H9 (cell line): ENCODE results near the gene PLK3. TPM values are rescaled to one million over a fixed set of nuclear protein-coding genes. Genes with fewer than 3 reads are reported as not detected.
"Not testable (repeated sequence)": the region's sequence is repeated elsewhere in the genome, so short reads cannot be mapped to it uniquely, and the experiment has no call there.

Experiments used
- DNase-seq: peaks from one replicate; pipeline ENCODE4 v3.0.0-alpha.2; 2017
- H2AFZ ChIP-seq: one replicate; pipeline ENCODE4 v1.6.1; 2013; ENCODE audit warnings: mild to moderate bottlenecking, low read length, control low read depth, moderate library complexity
- H2AK5ac ChIP-seq: 2 replicates; pipeline ENCODE4 v1.6.1; 2013; ENCODE audit warnings: low read length, control low read depth, mixed read lengths; ENCODE audit not compliant: insufficient read length
- H2BK120ac ChIP-seq: one replicate; pipeline ENCODE4 v1.6.1; 2013; ENCODE audit warnings: low read depth, mild to moderate bottlenecking, low read length, control low read depth, inconsistent platforms; ENCODE audit not compliant: poor library complexity, severe bottlenecking
- H2BK12ac ChIP-seq: 2 replicates; pipeline ENCODE4 v1.6.1; 2013; ENCODE audit warnings: low read length, control low read depth, mixed read lengths, low read depth; ENCODE audit not compliant: insufficient read length
- H2BK15ac ChIP-seq: 2 replicates; pipeline ENCODE4 v1.6.1; 2013; ENCODE audit warnings: low read depth, low read length, control low read depth
- H2BK20ac ChIP-seq: one replicate; pipeline ENCODE4 v1.6.1; 2013; ENCODE audit warnings: low read depth, mild to moderate bottlenecking, low read length, control low read depth, inconsistent platforms; ENCODE audit not compliant: poor library complexity, severe bottlenecking
- H2BK5ac ChIP-seq: 2 replicates; pipeline ENCODE4 v1.6.1; 2013; ENCODE audit warnings: low read length, control low read depth, mixed read lengths; ENCODE audit not compliant: insufficient read length
- H3K14ac ChIP-seq: 2 replicates; pipeline ENCODE4 v1.6.1; 2013; ENCODE audit warnings: low read length, control low read depth; ENCODE audit not compliant: insufficient read depth
- H3K18ac ChIP-seq: 2 replicates; pipeline ENCODE4 v1.6.1; 2013; ENCODE audit warnings: low read depth, mild to moderate bottlenecking, mixed read lengths, low read length, control low read depth; ENCODE audit not compliant: insufficient read length
- H3K23ac ChIP-seq: 2 replicates; pipeline ENCODE4 v1.6.1; 2013; ENCODE audit warnings: low read length, control low read depth, mixed read lengths, low read depth; ENCODE audit not compliant: insufficient read length
- H3K23me2 ChIP-seq: 2 replicates; pipeline ENCODE4 v1.6.1; 2013; ENCODE audit warnings: low read depth, mild to moderate bottlenecking, mixed read lengths, low read length, control low read depth; ENCODE audit not compliant: insufficient read length, poor library complexity, severe bottlenecking
- H3K27ac ChIP-seq: 2 replicates; pipeline ENCODE4 v1.5.1; 2013; ENCODE audit warnings: low read length, control low read depth, mixed read lengths, low read depth; ENCODE audit not compliant: insufficient read length
- H3K27me3 ChIP-seq: 2 replicates; pipeline ENCODE4 v1.6.1; 2013; ENCODE audit warnings: low read length, control low read depth, inconsistent platforms; ENCODE audit not compliant: insufficient read depth
- H3K4ac ChIP-seq: 2 replicates; pipeline ENCODE4 v1.6.1; 2013; ENCODE audit warnings: low read depth, mild to moderate bottlenecking, control low read depth, inconsistent platforms, low read length, moderate library complexity
- H3K4me1 ChIP-seq: 2 replicates; pipeline ENCODE4 v1.6.1; 2013; ENCODE audit warnings: low read length, control low read depth, inconsistent platforms; ENCODE audit not compliant: insufficient read depth
- H3K4me2 ChIP-seq: 2 replicates; pipeline ENCODE4 v1.6.1; 2013; ENCODE audit warnings: low read length, control low read depth, mixed read lengths; ENCODE audit not compliant: insufficient read length, insufficient read depth
- H3K56ac ChIP-seq: 2 replicates; pipeline ENCODE4 v1.6.1; 2013; ENCODE audit warnings: low read depth, mild to moderate bottlenecking, mixed read lengths, low read length, control low read depth; ENCODE audit not compliant: insufficient read length
- H3K79me1 ChIP-seq: 2 replicates; pipeline ENCODE4 v1.6.1; 2013; ENCODE audit warnings: low read depth, mild to moderate bottlenecking, moderate library complexity, low read length, control low read depth, inconsistent platforms; ENCODE audit not compliant: insufficient read depth, poor library complexity, severe bottlenecking
- H3K79me2 ChIP-seq: 2 replicates; pipeline ENCODE4 v1.6.1; 2013; ENCODE audit warnings: low read length, control low read depth, inconsistent platforms; ENCODE audit not compliant: insufficient read depth
- H3K9ac ChIP-seq: 2 replicates; pipeline ENCODE4 v1.6.1; 2013; ENCODE audit warnings: low read length, control low read depth, mixed read lengths; ENCODE audit not compliant: insufficient read length; ENCODE audit errors: extremely low read depth
- H3K9me3 ChIP-seq: one replicate; pipeline ENCODE4 v1.6.1; 2013; ENCODE audit warnings: low read depth, low read length, inconsistent platforms; ENCODE audit not compliant: control insufficient read depth
- H3T11ph ChIP-seq: one replicate; pipeline ENCODE4 v1.6.1; 2013; ENCODE audit warnings: mild to moderate bottlenecking, low read length, control low read depth, inconsistent platforms
- H4K20me1 ChIP-seq: one replicate; pipeline ENCODE4 v1.6.1; 2013; ENCODE audit not compliant: control insufficient read depth, insufficient read length, insufficient read depth
- H4K5ac ChIP-seq: 2 replicates; pipeline ENCODE4 v1.6.1; 2013; ENCODE audit warnings: low read depth, mild to moderate bottlenecking, mixed read lengths, low read length, control low read depth; ENCODE audit not compliant: insufficient read length
- H4K8ac ChIP-seq: replicated peaks from 2 replicates; pipeline ENCODE4 v1.6.1; 2013; ENCODE audit warnings: low read length, control low read depth, mixed read lengths, low read depth; ENCODE audit not compliant: insufficient read length
- H4K91ac ChIP-seq: 2 replicates; pipeline ENCODE4 v1.6.1; 2013; ENCODE audit warnings: low read depth, mild to moderate bottlenecking, moderate library complexity, mixed read lengths, low read length, control low read depth; ENCODE audit not compliant: insufficient read length
- H3K27ac Mint-ChIP-seq, 3 experiments: 2 replicates in 2 of 3; 3 replicates in 1 of 3; pipeline ENCODE4 v1.8.0; 2020 to 2021; ENCODE audit warnings: mixed read lengths in 3 of 3, mild to moderate bottlenecking in 1 of 3, moderate library complexity in 1 of 3
- H3K27me3 Mint-ChIP-seq: 2 replicates; pipeline ENCODE4 v1.8.0; 2021; ENCODE audit warnings: low read depth, mild to moderate bottlenecking, moderate library complexity, mixed read lengths
- H3K36me3 Mint-ChIP-seq, 3 experiments: 2 replicates in 2 of 3; 3 replicates in 1 of 3; pipeline ENCODE4 v1.8.0; 2020 to 2021; ENCODE audit warnings: low read depth in 3 of 3, mixed read lengths in 3 of 3; ENCODE audit not compliant: insufficient read depth in 1 of 3
- H3K4me1 Mint-ChIP-seq, 2 experiments: 2 replicates each; pipeline ENCODE4 v1.8.0; 2020; ENCODE audit warnings: mixed read lengths in 2 of 2
- H3K4me3 Mint-ChIP-seq, 2 experiments: 2 replicates in 1 of 2; 3 replicates in 1 of 2; pipeline ENCODE4 v1.8.0; 2020 to 2021; ENCODE audit warnings: mild to moderate bottlenecking in 2 of 2, mixed read lengths in 2 of 2, moderate library complexity in 1 of 2
- H3K9me3 Mint-ChIP-seq, 2 experiments: 2 replicates in 1 of 2; 3 replicates in 1 of 2; pipeline ENCODE4 v1.8.0; 2020; ENCODE audit warnings: mild to moderate bottlenecking in 2 of 2, mixed read lengths in 2 of 2, moderate library complexity in 1 of 2
- WGBS: extraction: QIAGEN DNeasy Blood & Tissue Kit; methylation state at CpG from one replicate; pipeline ENCODE4 v1.1.7; 2013; ENCODE audit warnings: missing lambda C conversion rate, low lambda C conversion rate, mixed read lengths; ENCODE audit not compliant: insufficient read length; ENCODE audit errors: extremely low coverage; 5-methylcytosine and 5-hydroxymethylcytosine counted together
- total RNA-seq: library from RNA; stranded (reverse); gene quantifications from 2 replicates; pipeline ENCODE4 v1.2.1, GENCODE V29; 2021
- TF ChIP-seq, protein P1 (sequence below): fragments of 200-600 bp; sonication (generic); conservative IDR thresholded peaks from 3 replicates; pipeline ENCODE4 v1.8.0; 2021; ENCODE audit warnings: antibody characterized with exemption, mild to moderate bottlenecking

The PLK3 gene
- total RNA-seq, 1 experiment from 2014 or later: 14.7 TPM

DNA sequence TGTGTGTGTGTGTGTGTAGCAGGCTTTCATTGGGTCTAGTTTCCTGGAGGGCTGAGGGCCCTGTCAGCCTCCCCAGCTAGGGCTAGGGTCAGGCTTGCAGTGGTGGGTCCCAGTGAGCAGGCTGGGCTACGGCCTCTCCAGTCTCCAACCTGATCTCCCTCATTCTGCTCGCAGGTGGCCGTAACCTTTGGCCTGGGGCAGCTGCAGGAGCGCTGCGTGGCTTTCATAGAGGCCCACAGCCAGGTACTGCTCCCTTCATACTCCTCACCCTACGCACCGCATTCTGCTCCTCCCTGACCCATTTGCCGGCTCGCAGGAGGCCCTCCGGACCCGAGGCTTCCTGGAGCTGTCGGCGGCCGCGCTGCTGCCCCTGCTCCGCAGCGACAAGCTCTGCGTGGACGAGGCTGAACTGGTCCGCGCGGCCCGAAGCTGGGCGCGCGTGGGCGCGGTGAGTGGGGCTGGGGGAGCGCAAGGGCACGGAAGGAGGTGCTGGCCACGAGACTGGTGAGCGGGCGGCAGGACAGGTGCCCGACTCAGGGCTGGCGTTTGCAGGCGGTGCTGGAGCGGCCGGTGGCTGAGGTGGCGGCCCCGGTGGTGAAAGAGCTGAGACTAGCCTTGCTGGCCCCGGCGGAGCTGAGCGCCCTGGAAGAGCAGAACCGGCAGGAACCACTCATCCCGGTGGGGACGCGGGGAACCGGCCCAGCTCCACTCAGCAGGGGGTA is 12.8 kb downstream of the PLK3 start:
- Histone ChIP-seq H3K79me2 (no peaks in the 10 kb centered on the region), H3K27ac (no peak overlapping the region)

DNA sequence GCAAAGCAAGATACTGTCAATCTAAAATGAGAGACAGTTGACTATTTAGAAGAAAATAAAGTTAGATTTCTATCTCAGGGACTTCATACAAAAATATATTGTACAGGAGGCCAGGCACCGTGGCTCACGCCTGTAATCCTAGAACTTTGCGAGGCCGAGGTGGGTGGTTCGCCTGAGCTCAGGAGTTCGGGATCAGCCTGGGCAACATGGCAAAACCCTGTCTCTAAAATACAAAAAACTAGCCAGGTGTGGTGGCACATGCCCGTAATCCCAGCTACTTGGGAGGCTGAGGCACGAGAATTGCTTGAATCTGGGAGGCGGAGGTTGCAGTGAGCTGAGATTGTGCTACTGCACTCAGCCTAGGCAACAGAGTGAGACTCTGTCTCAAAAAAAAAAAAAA is 15.7 kb downstream of the PLK3 start:
- H2BK12ac ChIP-seq, H3K56ac ChIP-seq, H3K4me3 Mint-ChIP-seq, H4K91ac ChIP-seq, H4K20me1 ChIP-seq, H4K8ac ChIP-seq, H2BK120ac ChIP-seq, H2BK20ac ChIP-seq, H2AK5ac ChIP-seq, H3K27ac ChIP-seq, H3K18ac ChIP-seq, DNase-seq, H3K27me3 ChIP-seq, H3K23ac ChIP-seq, H3K9ac ChIP-seq, H3K4ac ChIP-seq, H2BK5ac ChIP-seq, H3T11ph ChIP-seq, H3K9me3 ChIP-seq, H2BK15ac ChIP-seq, H4K5ac ChIP-seq, H3K4me2 ChIP-seq, H3K36me3 Mint-ChIP-seq, H3K27me3 Mint-ChIP-seq, H3K79me1 ChIP-seq, H3K14ac ChIP-seq, H2AFZ ChIP-seq, H3K9me3 Mint-ChIP-seq, H3K4me1 ChIP-seq, H3K79me2 ChIP-seq: not testable (repeated sequence)
- WGBS: no CpG with 5 or more reads among the region's 9 CpGs
- Mint-ChIP-seq H3K27ac (0 out of 7 replicates have a peak overlapping the region, but pooled peaks of 1 of the 3 experiments have one; percentile 56), H3K4me1 (peaks cover 23 to 33% of the 10 kb centered on the region in 2 experiments)
- peaks cover 12% of the 10 kb centered on the region for H3K23me2 ChIP-seq

More for the DNA sequence above, 12.8 kb downstream of the PLK3 start:
- Histone ChIP-seq H2AK5ac (no peak overlapping the region), H3K56ac (no peak overlapping the region), H2BK120ac (no peak overlapping the region), H3K23me2 (peaks cover 7% of the 10 kb centered on the region), H3K23ac (no peak overlapping the region), H3K14ac (peak overlapping the region; percentile 82), H4K91ac (no peak overlapping the region), H3K4ac (no peak overlapping the region), H2BK15ac (no peak overlapping the region), H2BK5ac (no peak overlapping the region), H3K18ac (peak overlapping the region; percentile 53), H3K9me3 (no peaks in the 10 kb centered on the region), H3K27me3 (no peaks in the 10 kb centered on the region), H4K20me1 (no peaks in the 10 kb centered on the region), H3K9ac (no peak overlapping the region), H3T11ph (no peak overlapping the region), H3K4me2 (peak overlapping the region; percentile 47), H2BK20ac (no peak overlapping the region), H4K8ac (no peak overlapping the region), H2BK12ac (no peak overlapping the region), H3K4me1 (peaks cover 4% of the 10 kb centered on the region; the same call in 1 of the 2 replicates), H4K5ac (no peak overlapping the region), H2AFZ (no peak overlapping the region), H3K79me1 (no peaks in the 10 kb centered on the region)
- H3K27ac Mint-ChIP-seq: no peak overlapping the region
- H3K4me3 Mint-ChIP-seq: peak overlapping the region; percentile 52 to 64
- H3K4me1 Mint-ChIP-seq: peaks cover 26 to 37% of the 10 kb centered on the region in 2 experiments
- peaks cover 0 to 5% (median 2%) of the 10 kb centered on the region in 3 experiments; a peak in 2 of 7 replicates for H3K36me3 Mint-ChIP-seq
- no CpG with 5 or more reads among the region's 48 CpGs for WGBS
- TF ChIP-seq, protein P1, sequence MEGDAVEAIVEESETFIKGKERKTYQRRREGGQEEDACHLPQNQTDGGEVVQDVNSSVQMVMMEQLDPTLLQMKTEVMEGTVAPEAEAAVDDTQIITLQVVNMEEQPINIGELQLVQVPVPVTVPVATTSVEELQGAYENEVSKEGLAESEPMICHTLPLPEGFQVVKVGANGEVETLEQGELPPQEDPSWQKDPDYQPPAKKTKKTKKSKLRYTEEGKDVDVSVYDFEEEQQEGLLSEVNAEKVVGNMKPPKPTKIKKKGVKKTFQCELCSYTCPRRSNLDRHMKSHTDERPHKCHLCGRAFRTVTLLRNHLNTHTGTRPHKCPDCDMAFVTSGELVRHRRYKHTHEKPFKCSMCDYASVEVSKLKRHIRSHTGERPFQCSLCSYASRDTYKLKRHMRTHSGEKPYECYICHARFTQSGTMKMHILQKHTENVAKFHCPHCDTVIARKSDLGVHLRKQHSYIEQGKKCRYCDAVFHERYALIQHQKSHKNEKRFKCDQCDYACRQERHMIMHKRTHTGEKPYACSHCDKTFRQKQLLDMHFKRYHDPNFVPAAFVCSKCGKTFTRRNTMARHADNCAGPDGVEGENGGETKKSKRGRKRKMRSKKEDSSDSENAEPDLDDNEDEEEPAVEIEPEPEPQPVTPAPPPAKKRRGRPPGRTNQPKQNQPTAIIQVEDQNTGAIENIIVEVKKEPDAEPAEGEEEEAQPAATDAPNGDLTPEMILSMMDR: no peak
- DNase-seq: peak; percentile 57
- no peaks in the 10 kb centered on the region for H3K9me3 Mint-ChIP-seq
- H3K27me3 Mint-ChIP-seq: no peaks in the 10 kb centered on the region; the same call in 1 of the 2 replicates
